Lower leg skin (tissue), 4 donors: Measurements from ENCODE around the gene COL6A2. TPM values are rescaled to one million over a fixed set of nuclear protein-coding genes. Genes with fewer than 3 reads are reported as not detected.

Source experiments
- total RNA-seq, 4 donors: library from RNA; depleted of rRNA; stranded (reverse); fragments of >200 nt; gene quantifications; one replicate each; pipeline ENCODE4 v1.1.0, GENCODE V29; 2016

The COL6A2 gene
- total RNA-seq, 4 donors from 2014 or later, result 137 to 543 (median 164) TPM

Other genes starting within 250 kb of the COL6A2 start
- 100 to 1,000 TPM in 3 of 4 donors, 10 to 100 TPM in 1; 94.9 to 265 (median 133) TPM for gene COL6A1, start 116.3 kb upstream of the COL6A2 start, total RNA-seq
- under 1 TPM in 1 of 4 donors, not detected in 3; 0.29 TPM for gene FTCD, start 57.5 kb downstream of the COL6A2 start, total RNA-seq
- gene SPATC1L, start 86.3 kb downstream of the COL6A2 start, total RNA-seq, result 1 to 10 TPM; 2.1 to 7.5 (median 4.0) TPM
- gene LSS, start 130.7 kb downstream of the COL6A2 start, total RNA-seq, result 100 to 1,000 TPM in 1 of 4 donors, 10 to 100 TPM in 3; 60.8 to 165 (median 81.7) TPM
- 10 to 100 TPM; 45.5 to 71.4 (median 57.7) TPM for gene MCM3AP, start 187.5 kb downstream of the COL6A2 start, total RNA-seq
- gene YBEY, start 188.2 kb downstream of the COL6A2 start, total RNA-seq, result 10 to 100 TPM in 3 of 4 donors, 1 to 10 TPM in 1; 7.4 to 21.7 (median 17.0) TPM
- 1 to 10 TPM; 2.2 to 4.8 (median 2.3) TPM for gene C21orf58, start 225.8 kb downstream of the COL6A2 start, total RNA-seq
- gene PCNT, start 226.0 kb downstream of the COL6A2 start, total RNA-seq, result 10 to 100 TPM; 30.3 to 44.0 (median 33.3) TPM